Measurements from ENCODE around the gene GPX2.

The GPX2 gene

GRCh38 chr14:64947710-64948611 lies 5.4 kb upstream of the GPX2 start:
- no peak overlapping the region for H3K4me3 ChIP-seq (ENCODE audit: low read depth in 1 of 2, low read length in 2 of 2)
- no peaks in the 10 kb centered on the region for H3K4me1 ChIP-seq (ENCODE audit: insufficient read depth, low read length)
- H3K36me3 ChIP-seq (ENCODE audit: insufficient read depth, low read length) = peaks cover 4% of the 10 kb centered on the region
- no peak overlapping the region for H3K9ac ChIP-seq (ENCODE audit: low read length)
- H3K27me3 ChIP-seq (ENCODE audit: control insufficient read depth in 1 of 2, insufficient read depth in 2 of 2, low read length in 2 of 2) = no peaks in the 10 kb centered on the region
- no peaks in the 10 kb centered on the region for H3K9me3 ChIP-seq (ENCODE audit: low read length)
- no peak overlapping the region for H3K27ac ChIP-seq (ENCODE audit: low read depth, low read length)

GRCh38 chr14:64946310-64947045 lies 3.9 kb upstream of the GPX2 start:
- Histone ChIP-seq H3K4me1 (ENCODE audit: insufficient read depth, low read length) (no peaks in the 10 kb centered on the region), H3K36me3 (ENCODE audit: insufficient read depth, low read length) (peaks cover 5% of the 10 kb centered on the region), H3K4me3 (ENCODE audit: low read depth in 1 of 2, low read length in 2 of 2) (no peak overlapping the region), H3K9ac (ENCODE audit: low read length) (no peak overlapping the region), H3K27me3 (ENCODE audit: control insufficient read depth in 1 of 2, insufficient read depth in 2 of 2, low read length in 2 of 2) (no peaks in the 10 kb centered on the region), H3K9me3 (ENCODE audit: low read length) (no peaks in the 10 kb centered on the region), H3K27ac (ENCODE audit: low read depth, low read length) (no peak overlapping the region)

DNA sequence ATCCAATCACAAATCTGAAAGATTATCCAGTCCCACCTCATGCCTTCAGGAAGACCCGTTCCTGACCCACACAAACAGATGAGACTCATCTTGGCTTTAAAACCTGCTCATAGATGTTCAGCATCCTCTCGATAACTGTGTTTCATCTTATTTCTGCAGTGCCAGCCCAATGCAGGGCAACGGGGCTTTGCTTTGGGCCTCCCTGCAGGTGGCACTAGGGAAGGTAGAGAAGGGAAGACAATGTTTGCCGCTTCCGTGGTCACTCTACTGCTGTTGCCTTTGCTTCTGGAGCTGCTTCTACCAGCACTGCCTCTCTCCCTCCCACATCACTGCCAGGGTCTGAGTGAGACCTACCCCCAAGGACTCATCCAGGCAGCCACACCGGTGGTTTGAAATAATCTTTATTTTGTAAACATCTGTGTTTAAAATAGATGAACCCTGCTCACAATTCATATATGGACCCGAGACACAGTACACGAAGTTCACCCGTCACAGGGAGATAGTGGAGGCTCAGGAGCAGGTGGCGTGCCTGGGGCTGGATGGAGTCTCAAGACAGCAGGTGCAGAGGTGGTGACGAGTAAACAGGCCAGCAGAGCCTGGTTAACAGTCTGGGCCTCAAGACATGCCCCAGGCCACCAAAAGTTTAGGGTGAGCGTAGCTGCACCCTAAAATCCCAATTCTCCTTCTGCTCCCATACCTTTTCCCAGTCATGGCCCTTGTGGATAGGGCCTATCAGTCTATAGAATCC lies 3.1 kb upstream of the GPX2 start:
- Histone ChIP-seq H3K27ac (ENCODE audit: low read depth, low read length) (no peak overlapping the region), H3K9me3 (ENCODE audit: low read length) (no peaks in the 10 kb centered on the region), H3K27me3 (ENCODE audit: control insufficient read depth in 1 of 2, insufficient read depth in 2 of 2, low read length in 2 of 2) (no peaks in the 10 kb centered on the region), H3K36me3 (ENCODE audit: insufficient read depth, low read length) (peaks cover 6% of the 10 kb centered on the region), H3K4me1 (ENCODE audit: insufficient read depth, low read length) (no peaks in the 10 kb centered on the region), H3K4me3 (ENCODE audit: low read depth in 1 of 2, low read length in 2 of 2) (no peak overlapping the region), H3K9ac (ENCODE audit: low read length) (no peak overlapping the region)

GRCh38 chr14:64944861-64945260 lies 2.3 kb upstream of the GPX2 start:
- no peak overlapping the region for H3K27ac ChIP-seq (ENCODE audit: low read depth, low read length)
- H3K4me1 ChIP-seq (ENCODE audit: insufficient read depth, low read length) = no peaks in the 10 kb centered on the region
- no peaks in the 10 kb centered on the region for H3K9me3 ChIP-seq (ENCODE audit: low read length)
- H3K9ac ChIP-seq (ENCODE audit: low read length) = no peak overlapping the region
- H3K4me3 ChIP-seq (ENCODE audit: low read depth in 1 of 2, low read length in 2 of 2) = no peak overlapping the region
- H3K27me3 ChIP-seq (ENCODE audit: control insufficient read depth in 1 of 2, insufficient read depth in 2 of 2, low read length in 2 of 2) = no peaks in the 10 kb centered on the region
- peaks cover 12% of the 10 kb centered on the region for H3K36me3 ChIP-seq (ENCODE audit: insufficient read depth, low read length)

DNA sequence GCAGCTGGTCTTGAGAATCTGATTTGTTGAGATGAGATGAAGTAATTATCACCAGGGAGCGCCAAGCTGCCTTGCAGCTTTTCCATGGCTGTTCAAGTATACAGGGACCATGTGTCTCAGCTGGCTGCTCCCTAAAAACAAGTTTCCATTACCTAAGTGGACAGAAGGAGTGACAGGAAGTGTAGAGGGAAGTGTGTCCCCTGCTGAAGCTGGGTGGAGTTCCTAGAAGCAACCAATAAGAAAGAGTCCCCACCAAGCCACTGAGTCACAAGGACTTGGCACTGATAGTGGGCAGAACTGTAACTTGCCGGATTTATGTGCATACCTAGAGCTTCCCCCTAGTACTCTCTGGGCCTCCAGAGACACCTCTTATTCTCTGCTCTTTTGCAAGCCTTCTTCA lies 1.5 kb upstream of the GPX2 start:
- Histone ChIP-seq H3K27ac (ENCODE audit: low read depth, low read length) (no peak overlapping the region), H3K4me3 (ENCODE audit: low read depth in 1 of 2, low read length in 2 of 2) (no peak overlapping the region), H3K9ac (ENCODE audit: low read length) (no peak overlapping the region), H3K27me3 (ENCODE audit: control insufficient read depth in 1 of 2, insufficient read depth in 2 of 2, low read length in 2 of 2) (no peaks in the 10 kb centered on the region), H3K4me1 (ENCODE audit: insufficient read depth, low read length) (no peaks in the 10 kb centered on the region), H3K9me3 (ENCODE audit: low read length) (no peaks in the 10 kb centered on the region), H3K36me3 (ENCODE audit: insufficient read depth, low read length) (peaks cover 17% of the 10 kb centered on the region)

DNA sequence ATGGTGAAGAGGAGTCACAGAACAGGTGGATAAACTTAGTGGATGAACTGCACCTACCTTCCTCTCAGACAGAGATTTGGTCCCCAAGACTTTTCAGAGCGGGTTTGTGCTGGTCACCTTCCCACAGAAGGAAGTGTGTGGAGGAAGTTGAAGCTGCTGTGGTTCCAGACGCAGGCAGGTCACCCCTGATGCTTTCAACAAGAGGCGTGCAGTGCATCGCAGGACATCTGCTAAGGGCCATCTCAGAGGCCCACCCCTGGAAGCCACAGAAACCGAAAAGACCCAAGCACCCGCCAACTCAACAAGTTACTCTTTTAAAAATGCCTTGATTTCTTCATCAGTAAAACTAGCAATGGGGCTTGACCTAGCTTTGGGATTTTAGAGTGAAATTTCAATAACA lies 1.0 kb upstream of the GPX2 start:
- H3K9me3 ChIP-seq (ENCODE audit: low read length) = no peaks in the 10 kb centered on the region
- H3K9ac ChIP-seq (ENCODE audit: low read length) = no peak overlapping the region
- no peak overlapping the region for H3K27ac ChIP-seq (ENCODE audit: low read depth, low read length)
- H3K27me3 ChIP-seq (ENCODE audit: control insufficient read depth in 1 of 2, insufficient read depth in 2 of 2, low read length in 2 of 2) = no peaks in the 10 kb centered on the region
- H3K4me1 ChIP-seq (ENCODE audit: insufficient read depth, low read length) = no peaks in the 10 kb centered on the region
- no peak overlapping the region for H3K4me3 ChIP-seq (ENCODE audit: low read depth in 1 of 2, low read length in 2 of 2)
- peaks cover 19% of the 10 kb centered on the region for H3K36me3 ChIP-seq (ENCODE audit: insufficient read depth, low read length)

GRCh38 chr14:64940336-64940910 lies 2.1 kb downstream of the GPX2 start:
- no peaks in the 10 kb centered on the region for H3K4me1 ChIP-seq (ENCODE audit: insufficient read depth, low read length)
- no peak overlapping the region for H3K4me3 ChIP-seq (ENCODE audit: low read depth in 1 of 2, low read length in 2 of 2)
- no peaks in the 10 kb centered on the region for H3K27me3 ChIP-seq (ENCODE audit: control insufficient read depth in 1 of 2, insufficient read depth in 2 of 2, low read length in 2 of 2)
- H3K9me3 ChIP-seq (ENCODE audit: low read length) = no peaks in the 10 kb centered on the region
- H3K27ac ChIP-seq (ENCODE audit: low read depth, low read length) = no peak overlapping the region
- H3K36me3 ChIP-seq (ENCODE audit: insufficient read depth, low read length) = peaks cover 19% of the 10 kb centered on the region
- H3K9ac ChIP-seq (ENCODE audit: low read length) = no peak overlapping the region

DNA sequence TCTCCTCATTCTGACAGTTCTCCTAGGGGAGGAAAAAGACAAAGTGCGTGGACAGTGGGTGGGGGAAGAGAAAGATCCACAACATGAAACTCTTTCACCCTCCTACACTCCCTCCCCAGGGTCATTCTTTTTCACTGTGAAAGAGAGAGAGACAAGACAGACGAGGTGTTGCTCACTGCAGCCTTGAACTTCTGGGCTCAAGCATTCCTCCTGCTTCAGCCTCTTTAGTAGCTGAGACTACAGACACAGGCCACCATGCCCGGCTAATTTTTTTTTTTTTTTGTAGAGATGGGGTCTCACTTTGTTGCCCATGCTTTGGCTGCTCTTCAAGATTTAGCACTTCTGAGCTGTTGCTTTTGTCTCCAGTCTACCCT lies 2.7 kb downstream of the GPX2 start:
- Histone ChIP-seq H3K9ac (ENCODE audit: low read length) (no peak overlapping the region), H3K4me3 (ENCODE audit: low read depth in 1 of 2, low read length in 2 of 2) (no peak overlapping the region), H3K36me3 (ENCODE audit: insufficient read depth, low read length) (peaks cover 20% of the 10 kb centered on the region), H3K27ac (ENCODE audit: low read depth, low read length) (no peak overlapping the region), H3K9me3 (ENCODE audit: low read length) (no peaks in the 10 kb centered on the region), H3K27me3 (ENCODE audit: control insufficient read depth in 1 of 2, insufficient read depth in 2 of 2, low read length in 2 of 2) (no peaks in the 10 kb centered on the region), H3K4me1 (ENCODE audit: insufficient read depth, low read length) (no peaks in the 10 kb centered on the region)

DNA sequence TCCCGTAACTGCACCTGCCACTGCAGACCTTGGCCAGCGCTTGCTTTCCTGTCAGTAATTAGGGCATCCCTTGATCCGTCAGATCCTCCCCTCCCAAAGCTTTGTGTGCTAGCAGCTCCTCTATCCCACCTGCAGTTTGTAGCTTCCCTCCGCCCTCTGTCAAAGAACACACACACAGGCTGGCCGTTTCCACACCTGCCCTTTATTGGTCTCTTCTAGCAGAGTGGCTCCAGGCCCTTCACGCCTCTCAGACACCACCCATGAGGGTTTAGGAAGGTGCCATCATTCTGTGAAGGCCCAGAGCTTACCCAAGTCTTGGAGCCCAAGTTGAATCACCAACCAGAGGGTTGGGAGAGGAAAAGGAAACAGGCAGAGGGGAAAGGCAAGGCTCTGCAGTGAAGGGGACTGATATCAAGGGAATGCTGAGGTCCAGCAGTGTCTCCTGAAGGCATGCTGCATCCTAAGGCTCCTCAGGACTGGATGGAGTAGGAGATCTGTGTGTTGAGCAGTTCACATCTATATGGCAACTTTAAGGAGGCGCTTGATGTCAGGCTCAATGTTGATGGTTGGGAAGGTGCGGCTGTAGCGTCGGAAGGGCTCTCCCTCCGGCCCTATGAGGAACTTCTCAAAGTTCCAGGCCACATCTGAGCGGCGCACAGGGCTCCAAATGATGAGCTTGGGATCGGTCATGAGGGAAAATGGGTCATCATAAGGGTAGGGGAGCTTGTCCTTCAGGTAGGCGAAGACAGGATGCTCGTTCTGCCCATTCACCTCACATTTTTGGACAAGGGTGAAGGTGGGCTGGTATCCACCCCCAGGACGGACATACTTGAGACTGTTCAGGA lies 3.4 kb downstream of the GPX2 start:
- Histone ChIP-seq H3K27me3 (ENCODE audit: control insufficient read depth in 1 of 2, insufficient read depth in 2 of 2, low read length in 2 of 2) (no peaks in the 10 kb centered on the region), H3K36me3 (ENCODE audit: insufficient read depth, low read length) (peaks cover 26% of the 10 kb centered on the region), H3K27ac (ENCODE audit: low read depth, low read length) (no peak overlapping the region), H3K4me1 (ENCODE audit: insufficient read depth, low read length) (no peaks in the 10 kb centered on the region), H3K4me3 (ENCODE audit: low read depth in 1 of 2, low read length in 2 of 2) (no peak overlapping the region), H3K9me3 (ENCODE audit: low read length) (no peaks in the 10 kb centered on the region), H3K9ac (ENCODE audit: low read length) (no peak overlapping the region)

GRCh38 chr14:64937821-64938193 lies 4.7 kb downstream of the GPX2 start:
- no peaks in the 10 kb centered on the region for H3K4me1 ChIP-seq (ENCODE audit: insufficient read depth, low read length)
- H3K4me3 ChIP-seq (ENCODE audit: low read depth in 1 of 2, low read length in 2 of 2) = no peak overlapping the region
- no peaks in the 10 kb centered on the region for H3K27me3 ChIP-seq (ENCODE audit: control insufficient read depth in 1 of 2, insufficient read depth in 2 of 2, low read length in 2 of 2)
- no peak overlapping the region for H3K9ac ChIP-seq (ENCODE audit: low read length)
- H3K9me3 ChIP-seq (ENCODE audit: low read length) = no peaks in the 10 kb centered on the region
- no peak overlapping the region for H3K27ac ChIP-seq (ENCODE audit: low read depth, low read length)
- peaks cover 34% of the 10 kb centered on the region for H3K36me3 ChIP-seq (ENCODE audit: insufficient read depth, low read length)

Measured in muscle layer of colon (tissue), 2 donors.